ENCODE results near the gene PSMC3.

Gene PSMC3

DNA sequence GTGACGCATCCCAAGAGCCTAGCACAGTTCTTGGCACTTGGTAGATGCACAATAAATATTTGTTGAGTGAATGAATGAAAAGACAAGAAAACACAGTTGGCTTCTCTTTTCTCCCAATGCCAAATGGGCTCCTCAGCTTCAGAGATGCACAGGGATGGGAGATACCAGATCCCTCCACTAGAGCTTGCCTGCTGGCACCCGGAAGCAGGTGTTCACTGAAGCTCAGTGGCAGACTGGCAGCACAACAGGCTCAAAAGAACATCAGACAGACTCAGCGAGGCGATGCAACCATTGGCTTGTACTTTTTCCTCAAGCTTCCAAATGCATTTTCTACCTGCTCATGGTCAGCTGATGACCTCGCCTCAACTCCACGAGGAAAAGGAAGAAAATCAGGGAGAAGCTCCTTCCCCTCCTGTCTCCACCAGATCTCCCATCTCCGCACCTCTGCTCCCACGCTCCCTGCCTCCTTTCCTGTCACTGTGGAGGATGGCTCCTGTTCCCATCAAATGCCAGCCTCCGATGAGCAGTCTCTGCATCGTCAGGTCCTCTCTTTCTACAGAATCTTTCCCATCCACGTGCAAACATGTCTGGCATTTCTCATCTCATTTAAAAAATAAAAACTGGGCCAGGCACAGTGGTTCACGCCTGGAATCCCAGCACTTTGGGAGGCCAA lies 16.9 kb upstream of the PSMC3 start:
- no peak for DNase-seq (ENCODE audit: low read depth)

- no peak for DNase-seq (ENCODE audit: low read depth)
These were observed 16.3 kb upstream of the PSMC3 start for GRCh38 chr11:47442514-47442913.

GRCh38 chr11:47441421-47441820 lies 15.2 kb upstream of the PSMC3 start:
- DNase-seq (ENCODE audit: low read depth) = no peak

DNA sequence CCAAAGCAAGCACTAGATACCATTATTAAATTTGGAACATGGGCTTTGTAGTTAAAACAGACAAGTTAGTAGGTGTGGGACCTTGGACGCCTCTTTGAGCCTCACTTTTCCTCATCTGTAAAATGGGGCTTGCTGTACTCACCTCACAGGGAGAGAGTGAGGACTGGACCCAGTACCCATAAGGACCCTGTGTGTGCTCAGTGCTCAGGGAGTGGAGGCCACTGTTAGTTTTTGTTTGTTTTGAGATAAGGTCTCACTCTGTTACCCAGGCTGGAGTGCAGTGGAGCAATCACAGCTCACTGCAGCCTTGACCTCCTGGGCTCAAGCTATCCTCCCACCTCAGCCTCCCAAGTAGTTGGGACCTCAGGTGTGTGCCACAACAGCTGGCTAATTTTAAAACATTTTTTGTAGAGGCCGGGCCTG lies 13.8 kb upstream of the PSMC3 start:
- DNase-seq (ENCODE audit: low read depth) = no peak

- no peak for DNase-seq (ENCODE audit: low read depth)
These were observed 12.5 kb upstream of the PSMC3 start for GRCh38 chr11:47438721-47439120.

DNA sequence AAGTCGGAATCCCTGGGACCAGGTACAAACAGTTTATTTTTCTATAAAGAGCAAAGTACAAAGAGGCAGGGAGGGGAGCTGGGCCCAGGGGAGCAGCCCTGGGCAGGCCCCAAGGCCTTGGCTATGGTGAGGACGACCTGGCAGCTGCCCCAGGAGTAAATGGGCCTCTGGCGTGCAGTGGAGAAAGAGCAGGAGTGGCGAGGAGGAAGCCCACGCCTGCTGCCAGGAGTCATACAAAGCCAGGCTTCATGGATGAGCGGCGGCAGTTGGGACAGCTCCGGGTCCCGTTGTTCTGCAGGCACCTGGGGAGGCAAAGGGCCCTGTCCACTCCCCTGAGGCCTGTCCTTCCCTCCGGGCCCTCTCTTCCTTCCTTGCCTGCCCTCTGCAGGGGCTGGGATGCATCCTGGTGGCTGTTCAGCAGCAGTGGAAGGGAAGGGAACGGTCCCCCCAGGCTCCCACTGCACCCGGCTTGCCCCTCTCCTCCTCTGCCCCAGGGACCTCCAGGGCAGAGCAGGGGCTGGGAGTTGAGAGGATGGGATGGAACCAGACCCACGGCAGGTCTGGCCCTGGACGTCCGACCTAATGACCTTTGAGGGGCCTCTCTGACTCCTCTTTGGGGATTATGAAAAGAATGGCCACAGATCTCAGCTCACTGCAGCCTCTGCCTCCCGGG lies 11.6 kb upstream of the PSMC3 start:
- no peak for DNase-seq (ENCODE audit: low read depth)

DNA sequence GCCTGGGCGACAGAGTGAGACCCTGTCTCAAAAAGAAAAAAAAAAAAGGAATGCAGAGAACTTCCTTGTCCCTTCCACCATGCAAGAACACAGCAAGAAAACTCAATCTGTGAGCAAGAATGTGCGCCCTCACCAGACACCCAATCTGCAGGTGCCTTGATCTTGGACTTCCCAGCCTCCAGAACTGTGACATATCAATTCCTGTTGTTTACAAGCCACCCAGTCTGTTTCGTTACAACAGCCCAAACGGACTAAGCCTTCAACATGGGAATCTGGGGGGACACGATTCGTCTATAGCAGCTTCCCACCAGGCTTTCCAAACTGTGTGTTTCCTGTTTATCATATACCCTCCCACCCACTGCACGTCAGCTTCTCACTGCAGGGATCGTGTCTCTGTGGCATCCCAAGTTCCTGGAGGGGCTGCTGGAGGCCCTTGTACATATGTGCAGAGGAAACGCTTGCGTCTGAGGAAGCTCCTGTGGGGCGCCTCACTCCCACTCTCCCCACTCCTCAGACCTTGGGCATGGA lies 11.0 kb upstream of the PSMC3 start:
- DNase-seq (ENCODE audit: low read depth) = no peak

DNA sequence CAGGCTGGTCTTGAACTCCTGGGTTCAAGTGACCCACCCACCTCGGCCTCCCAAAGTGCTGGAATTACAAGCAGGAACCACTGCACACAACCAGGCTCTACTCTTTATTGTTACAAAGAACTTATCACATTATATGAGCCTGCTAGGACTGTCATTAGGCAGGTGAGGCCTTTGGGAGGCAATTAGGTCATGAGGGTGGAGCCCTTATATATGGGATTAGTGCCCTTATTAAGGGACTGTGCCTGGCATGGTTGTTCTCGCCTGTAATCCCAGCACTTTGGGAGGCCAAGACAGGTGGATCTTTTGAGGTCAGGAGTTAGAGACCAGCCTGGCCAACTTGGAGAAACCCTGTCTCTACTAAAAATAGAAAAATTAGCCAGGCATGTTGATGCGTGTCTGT lies 10.5 kb upstream of the PSMC3 start:
- no peak for DNase-seq (ENCODE audit: low read depth)

DNA sequence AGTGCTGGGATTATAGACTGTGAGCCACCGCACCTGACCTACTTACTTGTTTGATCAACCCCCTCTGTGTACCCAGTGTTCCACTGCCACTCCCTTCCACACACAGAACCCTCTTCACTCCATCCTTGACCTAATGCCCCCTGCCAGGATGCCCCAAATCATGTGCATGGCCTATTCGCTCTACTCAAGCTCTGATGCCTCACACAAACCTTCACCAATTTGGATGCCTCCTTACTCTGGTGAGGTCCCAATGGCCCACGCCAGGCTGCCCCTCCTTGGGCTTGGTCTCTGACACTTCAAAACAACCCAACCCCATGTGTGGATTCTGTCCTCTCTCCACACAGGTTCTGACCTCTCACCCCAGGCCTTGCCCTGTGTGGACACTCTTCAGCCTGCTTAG lies 9.4 kb upstream of the PSMC3 start:
- no peak for DNase-seq (ENCODE audit: low read depth)

DNA sequence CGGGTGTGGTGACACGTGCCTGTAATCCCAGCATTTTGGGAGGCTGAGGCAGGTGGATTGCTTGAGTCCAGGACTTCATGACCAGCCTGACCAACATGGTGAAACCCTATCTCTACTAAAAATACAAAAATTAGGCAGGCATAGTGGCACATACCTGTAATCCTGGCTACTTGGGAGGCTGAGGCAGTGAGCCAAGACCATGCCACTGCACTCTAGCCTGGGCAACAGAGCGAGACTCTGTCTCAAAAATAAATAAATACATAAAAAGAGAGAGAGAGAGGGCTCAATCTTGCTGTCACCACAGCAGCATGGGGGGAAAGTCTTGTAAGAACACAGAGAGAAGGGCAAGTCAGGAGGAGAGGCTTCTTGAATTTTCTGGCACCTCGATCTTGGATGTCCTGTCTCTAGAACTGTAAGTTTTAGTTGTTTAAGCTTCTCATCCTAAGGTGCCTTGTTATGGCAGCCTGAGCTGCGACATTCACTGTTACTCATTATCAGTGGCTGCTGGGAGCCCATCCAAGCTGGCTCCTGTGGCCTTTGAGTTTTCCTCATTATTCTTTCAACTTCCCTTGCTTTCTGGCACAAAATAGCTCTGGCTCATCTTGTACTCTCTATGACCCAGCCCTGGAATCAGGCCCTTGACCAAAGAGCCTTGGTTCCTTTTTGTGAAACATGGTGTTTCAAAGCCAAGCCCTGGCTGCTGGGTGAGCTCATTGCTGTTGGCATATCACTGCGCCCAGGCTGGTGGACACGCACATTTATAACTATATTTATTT lies 8.0 kb upstream of the PSMC3 start:
- DNase-seq (ENCODE audit: low read depth) = no peak

DNA sequence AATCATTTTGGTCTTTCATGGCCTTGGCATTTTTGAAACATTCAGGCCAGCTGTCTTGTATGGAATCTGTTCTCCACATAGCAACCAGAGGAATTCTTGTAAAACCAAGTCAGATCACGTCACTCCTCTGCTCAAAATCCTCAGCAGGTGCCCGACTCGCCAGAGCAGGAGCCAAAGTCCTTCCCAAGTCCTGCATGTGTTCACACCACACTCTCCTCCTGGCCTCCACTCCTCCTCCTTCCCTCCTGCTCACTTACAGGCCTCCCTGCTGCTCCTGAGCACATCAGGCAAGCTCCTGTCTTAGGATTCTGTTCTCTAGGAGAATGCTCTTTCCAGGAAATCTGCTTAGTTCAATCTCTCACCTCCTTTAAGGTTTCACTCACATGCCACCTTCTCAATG lies 6.9 kb upstream of the PSMC3 start:
- DNase-seq (ENCODE audit: low read depth) = no peak

DNA sequence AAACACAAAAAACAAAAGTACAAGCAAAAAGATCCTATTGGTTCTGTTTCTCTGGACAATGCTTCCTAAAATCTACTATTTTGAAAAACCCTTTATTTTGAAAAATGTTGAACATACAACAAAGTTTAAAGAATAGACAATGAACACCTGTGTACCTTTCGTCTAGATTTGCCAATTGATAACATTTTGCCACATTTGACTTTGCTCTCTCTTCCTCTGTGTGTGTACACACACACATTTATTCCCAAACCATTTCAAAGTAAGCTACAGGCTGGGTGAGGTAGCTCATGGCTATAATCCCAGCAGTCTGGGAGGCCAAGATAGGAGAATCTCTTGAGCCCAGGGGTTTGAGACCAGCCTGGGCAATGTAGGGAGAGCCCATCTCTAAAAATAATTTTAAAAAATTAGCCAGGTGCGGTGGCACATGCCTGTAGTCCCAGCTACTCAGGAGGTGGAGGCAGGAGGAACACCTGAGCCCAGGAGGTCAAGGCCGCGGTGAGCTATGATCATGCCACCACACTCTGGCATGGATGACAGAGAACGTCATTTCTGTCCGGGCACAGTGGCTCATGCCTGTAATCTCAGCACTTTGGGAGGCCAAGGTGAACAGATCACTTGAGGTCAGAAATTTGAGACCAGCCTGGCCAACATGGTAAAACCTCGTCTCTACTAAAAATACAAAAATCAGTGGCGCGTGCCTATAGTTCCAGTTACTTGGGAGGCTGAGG lies 5.3 kb upstream of the PSMC3 start:
- no peak for DNase-seq (ENCODE audit: low read depth)

- DNase-seq (ENCODE audit: low read depth) = no peak
These were observed 4.3 kb upstream of the PSMC3 start for GRCh38 chr11:47430524-47430923.

GRCh38 chr11:47425611-47426010 lies 628 bp downstream of the PSMC3 start:
- DNase-seq (ENCODE audit: low read depth) = no peak

DNA sequence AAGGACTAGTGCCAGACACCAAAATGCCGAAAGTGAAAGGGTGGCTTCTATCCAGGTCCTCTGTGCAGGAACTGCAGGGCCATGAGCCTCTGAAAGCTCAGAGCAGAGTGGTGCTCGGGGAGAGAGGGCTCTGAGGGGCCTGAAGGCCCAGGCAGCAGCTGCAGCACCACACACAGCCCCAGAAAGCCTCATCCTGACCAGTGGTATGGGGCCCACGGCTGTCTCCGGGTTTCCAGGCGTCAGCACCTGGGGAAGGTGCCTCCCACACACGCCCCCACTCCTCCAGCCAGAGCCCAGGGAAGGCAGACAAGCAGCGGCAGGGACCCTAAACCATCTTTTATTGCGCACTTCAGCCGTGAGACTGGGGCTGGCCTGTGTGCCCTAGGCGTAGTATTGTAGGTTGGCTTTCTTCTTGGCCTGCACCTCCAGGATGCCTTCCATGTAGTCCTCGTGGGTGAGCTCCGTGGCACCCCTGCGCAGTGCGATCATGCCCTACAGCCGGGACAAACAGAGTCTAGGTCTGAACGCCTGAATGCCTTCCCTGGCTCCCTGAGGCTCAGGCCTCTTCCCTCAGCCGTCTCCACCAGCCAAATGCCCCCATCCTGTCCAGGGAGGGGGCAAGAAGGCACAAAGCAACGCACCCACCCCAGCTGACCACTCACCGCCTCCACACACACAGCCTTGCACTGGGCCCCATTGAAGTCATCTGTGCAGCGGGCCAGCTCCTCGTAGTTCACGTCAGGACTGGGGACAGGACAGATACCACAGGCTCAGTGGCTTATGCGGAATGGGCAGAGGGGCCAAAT lies 7.6 kb downstream of the PSMC3 start:
- no peak for DNase-seq (ENCODE audit: low read depth)

GRCh38 chr11:47417712-47418111 lies 8.5 kb downstream of the PSMC3 start:
- DNase-seq (ENCODE audit: low read depth) = no peak

- no peak for DNase-seq (ENCODE audit: low read depth)
These were observed 10.2 kb downstream of the PSMC3 start for GRCh38 chr11:47415949-47416472.

DNA sequence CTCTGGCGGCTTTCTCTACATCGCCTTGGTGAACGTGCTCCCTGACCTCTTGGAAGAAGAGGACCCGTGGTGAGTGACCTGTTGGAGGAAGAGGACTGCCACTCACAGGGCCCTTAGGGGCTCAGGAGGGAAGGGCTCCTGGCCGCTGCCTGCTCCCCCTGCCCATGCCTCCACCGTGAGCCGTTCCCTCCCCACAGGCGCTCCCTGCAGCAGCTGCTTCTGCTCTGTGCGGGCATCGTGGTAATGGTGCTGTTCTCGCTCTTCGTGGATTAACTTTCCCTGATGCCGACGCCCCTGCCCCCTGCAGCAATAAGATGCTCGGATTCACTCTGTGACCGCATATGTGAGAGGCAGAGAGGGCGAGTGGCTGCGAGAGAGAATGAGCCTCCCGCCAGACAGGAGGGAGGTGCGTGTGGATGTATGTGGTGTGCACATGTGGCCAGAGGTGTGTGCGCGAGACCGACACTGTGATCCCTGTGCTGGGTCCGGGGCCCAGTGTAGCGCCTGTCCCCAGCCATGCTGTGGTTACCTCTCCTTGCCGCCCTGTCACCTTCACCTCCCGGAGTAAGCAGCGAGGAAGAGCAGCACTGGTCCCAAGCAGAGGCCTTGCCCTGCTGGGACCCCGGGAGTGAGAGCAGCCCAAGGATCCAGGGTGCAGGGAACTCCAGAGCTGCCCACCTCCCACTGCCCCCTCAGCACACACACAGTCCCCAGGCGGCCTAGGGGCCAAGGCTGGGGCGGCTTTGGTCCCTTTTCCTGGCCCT lies 11.0 kb downstream of the PSMC3 start:
- DNase-seq (ENCODE audit: low read depth) = no peak

- no peak for DNase-seq (ENCODE audit: low read depth)
These were observed 11.6 kb downstream of the PSMC3 start for GRCh38 chr11:47414685-47415070.

DNA sequence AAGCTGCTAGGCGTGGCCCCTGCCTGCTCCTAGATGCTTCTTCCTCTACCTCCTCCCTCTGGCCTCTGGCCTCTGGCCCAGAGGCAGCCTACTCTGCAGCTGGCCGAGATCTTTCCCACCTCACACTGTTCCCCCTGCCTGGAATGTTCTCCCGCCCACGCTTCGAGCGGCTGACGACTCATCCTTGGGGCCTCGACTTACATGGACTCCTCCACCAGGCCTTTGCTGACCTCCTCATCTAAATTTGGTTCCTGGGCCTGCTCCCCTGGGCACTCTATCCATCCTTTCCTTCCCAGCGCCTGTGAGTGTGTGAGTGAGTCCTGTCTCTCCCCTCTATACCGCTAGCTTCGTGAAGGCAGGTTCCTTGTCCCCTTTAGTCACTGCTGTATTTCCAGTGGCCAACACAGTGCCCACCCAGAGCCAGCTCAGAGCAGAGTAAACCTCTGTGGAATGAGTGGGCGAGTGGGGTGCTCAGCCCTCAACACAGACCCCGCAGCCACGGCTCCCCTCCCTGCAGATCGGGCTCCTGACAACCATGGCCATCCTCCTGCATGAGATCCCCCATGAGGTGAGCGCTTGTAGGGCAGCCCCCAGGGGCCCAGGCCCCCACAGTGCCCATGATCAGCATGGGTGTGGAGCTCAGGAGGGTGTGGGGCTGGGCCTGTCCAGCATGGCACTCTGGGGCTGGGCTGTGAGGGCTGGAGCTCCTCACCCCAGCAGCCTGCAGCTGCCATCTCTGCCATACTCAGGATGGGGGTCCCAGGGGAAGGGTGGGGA lies 12.1 kb downstream of the PSMC3 start:
- DNase-seq (ENCODE audit: low read depth) = no peak
